Midbrain (tissue), 1 donor: Measurements from ENCODE around the gene CARMIL3.

Experiments used
- DNase-seq: peaks from one replicate; lab custom pipeline; 2025; lab: John Stamatoyannopoulos, UW

CARMIL3 gene

GRCh38 chr14:24063263-24063836 lies 11.5 kb downstream of the CARMIL3 start:
- no peak for DNase-seq

- no peak for DNase-seq
These were observed 12.4 kb downstream of the CARMIL3 start for GRCh38 chr14:24064091-24064795.

GRCh38 chr14:24064856-24065255 lies 13.0 kb downstream of the CARMIL3 start:
- DNase-seq = no peak

- no peak for DNase-seq
These were observed 13.6 kb downstream of the CARMIL3 start for GRCh38 chr14:24065408-24065807.

- DNase-seq = no peak
These were observed 14.8 kb downstream of the CARMIL3 start for GRCh38 chr14:24066496-24067132.

- DNase-seq = no peak
These were observed 15.6 kb downstream of the CARMIL3 start for GRCh38 chr14:24067133-24068082.

GRCh38 chr14:24068711-24069410 lies 17.1 kb downstream of the CARMIL3 start:
- no peak for DNase-seq

GRCh38 chr14:24069411-24069735 lies 17.6 kb downstream of the CARMIL3 start:
- no peak for DNase-seq

- DNase-seq = no peak
These were observed 18.7 kb downstream of the CARMIL3 start for GRCh38 chr14:24070285-24071143.

- DNase-seq = peak; percentile 24
These were observed 19.4 kb downstream of the CARMIL3 start, which contains the start of gene CPNE6 for GRCh38 chr14:24071144-24071697. TSS of gene CPNE6 (plus strand) at chr14:24071562. CDS start at chr14:24072937, 1,375 bp downstream.

- DNase-seq = no peak
These were observed 20.1 kb downstream of the CARMIL3 start for GRCh38 chr14:24071836-24072430.

- peak; percentile 16 for DNase-seq
These were observed 20.6 kb downstream of the CARMIL3 start for GRCh38 chr14:24072436-24072835.

GRCh38 chr14:24072881-24073877 lies 21.4 kb downstream of the CARMIL3 start:
- DNase-seq = no peak

- no peak for DNase-seq
These were observed 23.0 kb downstream of the CARMIL3 start for GRCh38 chr14:24074625-24075484.

- no peak for DNase-seq
These were observed 23.9 kb downstream of the CARMIL3 start for GRCh38 chr14:24075485-24076301.

GRCh38 chr14:24076302-24076601 lies 24.4 kb downstream of the CARMIL3 start:
- DNase-seq = no peak

- no peak for DNase-seq
These were observed 25.3 kb downstream of the CARMIL3 start for GRCh38 chr14:24077086-24077485.
